ENCODE results near the gene ZNF672. TPM values are rescaled to one million over a fixed set of nuclear protein-coding genes. Genes with fewer than 3 reads are reported as not detected.
"Not testable (repeated sequence)": the region's sequence is repeated elsewhere in the genome, so short reads cannot be mapped to it uniquely, and the experiment has no call there.

ZNF672 gene
- total and polyA plus RNA-seq, 5 experiments from 2014 or later = 17.9 to 37.2 (median 25.6) TPM

DNA sequence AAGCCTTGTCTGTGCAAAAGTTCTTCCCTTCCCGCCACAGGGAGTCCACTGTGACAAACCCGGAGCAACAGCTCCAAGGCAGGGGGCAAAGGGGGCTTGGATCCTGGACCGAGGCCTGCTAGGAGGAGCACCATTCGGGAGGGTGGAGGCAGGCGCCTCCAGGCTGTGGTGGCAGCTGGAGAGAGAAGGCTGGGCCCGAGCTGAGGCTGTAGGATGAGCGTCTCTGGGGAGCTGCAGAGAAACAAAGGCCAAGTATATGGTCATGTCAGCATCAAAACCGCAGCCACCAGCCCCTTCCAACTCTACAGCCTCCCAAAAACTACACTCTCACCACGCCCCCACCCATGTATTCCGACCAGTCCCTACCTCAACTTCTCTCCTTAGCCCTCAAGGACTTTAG, 12.9 kb upstream of the ZNF672 start:
- Mint-ChIP-seq H3K9me3 (no peaks in the 10 kb centered on the region), H3K27ac (peak overlapping the region; percentile 94 to 100 (median 99)), H3K27me3 (no peaks in the 10 kb centered on the region), H3K4me1 (peaks cover 32 to 76% (median 67%) of the 10 kb centered on the region in 4 donors), H3K4me3 (peak overlapping the region; percentile 91 to 100 (median 98)), H3K36me3 (peaks cover 0 to 38% (median 3%) of the 10 kb centered on the region in 3 donors)
- ATAC-seq (no peak), DNase-seq (no peak)
- POLR2A ChIA-PET = interaction anchor here (2.1 to 5.7 kb wide), 5 partner anchors 13 to 50 kb away, joined by 7 to 103 read pairs (median 24); partner anchors contain the start of genes ZNF672 and ZNF692

DNA sequence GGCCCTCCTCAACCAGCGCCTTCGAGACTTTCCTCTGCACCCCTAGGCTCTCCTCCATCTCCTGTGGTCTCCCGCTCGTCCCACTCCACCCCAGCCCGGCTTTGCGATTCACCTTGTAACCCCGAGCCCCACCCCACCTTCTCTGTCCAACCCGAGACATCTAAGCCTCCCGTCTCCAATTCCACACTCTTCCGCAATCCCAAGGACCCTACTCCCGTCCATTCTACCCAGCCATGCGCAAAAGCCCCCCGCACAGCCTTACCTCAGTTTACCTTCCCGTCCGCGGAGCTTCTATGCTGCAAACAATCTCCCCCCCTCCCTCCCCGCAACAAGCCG, 12.5 kb upstream of the ZNF672 start:
- H3K36me3 Mint-ChIP-seq = peaks cover 0 to 34% (median 3%) of the 10 kb centered on the region in 3 donors
- no peaks in the 10 kb centered on the region for H3K27me3 Mint-ChIP-seq
- no peaks in the 10 kb centered on the region for H3K9me3 Mint-ChIP-seq
- peak in 1 of 10 donors; percentile 18 for DNase-seq
- H3K4me1 Mint-ChIP-seq = peaks cover 32 to 71% (median 63%) of the 10 kb centered on the region in 4 donors
- peak; percentile 2 to 14 for ATAC-seq
- peak overlapping the region; percentile 91 to 100 (median 98) for H3K4me3 Mint-ChIP-seq
- H3K27ac Mint-ChIP-seq = peak overlapping the region; percentile 94 to 100 (median 99)
- POLR2A ChIA-PET = interaction anchor here (0.8 to 5.7 kb wide), 8 partner anchors 12 to 1894 kb away, joined by 3 to 103 read pairs (median 14); partner anchors contain the start of genes AHCTF1, PGBD2, ZNF672 and ZNF692

GRCh38 chr1:248825909-248826760, 11.9 kb upstream of the ZNF672 start, which contains the start of gene SH3BP5L:
SH3BP5L (minus strand) TSS chr1:248825915; CDS start chr1:248824935, 980 bp downstream.
- Mint-ChIP-seq H3K4me3 (peak within 1 kb of the TSS; percentile 91 to 100 (median 98)), H3K4me1 (peaks cover 30 to 66% (median 57%) of the 10 kb centered on the region in 4 donors), H3K9me3 (no peaks in the 10 kb centered on the region), H3K36me3 (peaks cover 0 to 28% (median 3%) of the 10 kb centered on the region in 3 donors), H3K27me3 (no peaks in the 10 kb centered on the region), H3K27ac (peak within 1 kb of the TSS; percentile 94 to 100 (median 99))
- DNase-seq = peak; percentile 83 to 99 (median 90)
- peak; percentile 86 to 88 for ATAC-seq
- POLR2A ChIA-PET = interaction anchor here (0.8 to 5.7 kb wide), 8 partner anchors 12 to 1894 kb away, joined by 3 to 103 read pairs (median 14); partner anchors contain the start of genes AHCTF1, PGBD2, ZNF672 and ZNF692

GRCh38 chr1:248828845-248829244, 9.2 kb upstream of the ZNF672 start:
- peaks cover 0 to 6% (median 2%) of the 10 kb centered on the region in 5 donors for H3K27me3 Mint-ChIP-seq
- peaks cover 14 to 38% (median 30%) of the 10 kb centered on the region in 4 donors for H3K4me1 Mint-ChIP-seq
- H3K27ac Mint-ChIP-seq = peak overlapping the region in 5 of 10 donors; percentile 13 to 99 (median 72)
- H3K9me3 Mint-ChIP-seq = no peaks in the 10 kb centered on the region
- DNase-seq (no peak), ATAC-seq (no peak)
- peaks cover 0 to 5% (median 3%) of the 10 kb centered on the region in 3 donors for H3K36me3 Mint-ChIP-seq
- H3K4me3 Mint-ChIP-seq = peak overlapping the region in 1 of 10 donors; percentile 40
- POLR2A ChIA-PET = interaction anchor here (0.6 to 5.7 kb wide), 4 partner anchors 9 to 45 kb away, joined by 3 to 103 read pairs (median 31); partner anchors contain the start of genes ZNF672 and ZNF692

DNA sequence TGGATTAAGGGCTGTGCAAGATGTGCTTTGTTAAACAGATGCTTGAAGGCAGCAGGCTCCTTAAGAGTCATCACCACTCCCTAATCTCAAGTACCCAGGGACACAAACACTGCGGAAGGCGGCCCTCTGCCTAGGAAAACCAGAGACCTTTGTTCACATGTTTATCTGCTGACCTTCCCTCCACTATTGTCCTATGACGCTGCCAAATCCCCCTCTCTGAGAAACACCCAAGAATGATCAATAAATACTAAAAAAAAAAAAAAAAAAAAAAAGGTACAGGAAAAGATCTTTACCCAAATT, 7.4 kb upstream of the ZNF672 start:
- ATAC-seq, DNase-seq, H3K27me3 Mint-ChIP-seq, POLR2A ChIA-PET, H3K27ac Mint-ChIP-seq, H3K36me3 Mint-ChIP-seq, H3K4me3 Mint-ChIP-seq, H3K9me3 Mint-ChIP-seq: not testable (repeated sequence)
- peaks cover 5 to 20% (median 12%) of the 10 kb centered on the region in 4 donors for H3K4me1 Mint-ChIP-seq

- ATAC-seq (no peak), DNase-seq (no peak)
- H3K27me3 Mint-ChIP-seq = peaks cover 0 to 7% (median 2%) of the 10 kb centered on the region in 5 donors
- no peak overlapping the region for H3K27ac Mint-ChIP-seq
- H3K9me3 Mint-ChIP-seq = no peaks in the 10 kb centered on the region
- H3K4me3 Mint-ChIP-seq = no peak overlapping the region
- no peaks in the 10 kb centered on the region for H3K36me3 Mint-ChIP-seq
- H3K4me1 Mint-ChIP-seq = peaks cover under 1 to 11% (median 6%) of the 10 kb centered on the region in 4 donors
- POLR2A ChIA-PET = no interaction called here
Observed at GRCh38 chr1:248831842-248832241, 6.2 kb upstream of the ZNF672 start.

- Mint-ChIP-seq H3K4me3 (no peak overlapping the region), H3K36me3 (no peaks in the 10 kb centered on the region), H3K27me3 (peaks cover 0 to 7% (median 2%) of the 10 kb centered on the region in 5 donors), H3K4me1 (peaks cover 3 to 7% (median 6%) of the 10 kb centered on the region in 4 donors), H3K27ac (no peak overlapping the region), H3K9me3 (no peaks in the 10 kb centered on the region)
- no peak for DNase-seq
- POLR2A ChIA-PET = no interaction called here
- ATAC-seq = no peak
Observed at GRCh38 chr1:248834343-248834940, 3.6 kb upstream of the ZNF672 start.

- no peak overlapping the region for H3K4me3 Mint-ChIP-seq
- DNase-seq (peak in 1 of 10 donors; percentile 16), ATAC-seq (no peak)
- H3K36me3 Mint-ChIP-seq = peaks cover 0 to 2% (median 0%) of the 10 kb centered on the region in 3 donors
- peak overlapping the region in 1 of 10 donors; percentile 84 for H3K27ac Mint-ChIP-seq
- peaks cover 0 to 7% (median 2%) of the 10 kb centered on the region in 5 donors for H3K27me3 Mint-ChIP-seq
- no peaks in the 10 kb centered on the region for H3K9me3 Mint-ChIP-seq
- POLR2A ChIA-PET = interaction anchor here (0.9 to 5.5 kb wide), 7 partner anchors 10 to 69 kb away, joined by 3 to 141 read pairs (median 16); partner anchors contain the start of genes PGBD2, SH3BP5L and ZNF692
- peaks cover 11 to 30% (median 27%) of the 10 kb centered on the region in 4 donors for H3K4me1 Mint-ChIP-seq
Observed at GRCh38 chr1:248837045-248837780, 811 bp upstream of the ZNF672 start.

DNA sequence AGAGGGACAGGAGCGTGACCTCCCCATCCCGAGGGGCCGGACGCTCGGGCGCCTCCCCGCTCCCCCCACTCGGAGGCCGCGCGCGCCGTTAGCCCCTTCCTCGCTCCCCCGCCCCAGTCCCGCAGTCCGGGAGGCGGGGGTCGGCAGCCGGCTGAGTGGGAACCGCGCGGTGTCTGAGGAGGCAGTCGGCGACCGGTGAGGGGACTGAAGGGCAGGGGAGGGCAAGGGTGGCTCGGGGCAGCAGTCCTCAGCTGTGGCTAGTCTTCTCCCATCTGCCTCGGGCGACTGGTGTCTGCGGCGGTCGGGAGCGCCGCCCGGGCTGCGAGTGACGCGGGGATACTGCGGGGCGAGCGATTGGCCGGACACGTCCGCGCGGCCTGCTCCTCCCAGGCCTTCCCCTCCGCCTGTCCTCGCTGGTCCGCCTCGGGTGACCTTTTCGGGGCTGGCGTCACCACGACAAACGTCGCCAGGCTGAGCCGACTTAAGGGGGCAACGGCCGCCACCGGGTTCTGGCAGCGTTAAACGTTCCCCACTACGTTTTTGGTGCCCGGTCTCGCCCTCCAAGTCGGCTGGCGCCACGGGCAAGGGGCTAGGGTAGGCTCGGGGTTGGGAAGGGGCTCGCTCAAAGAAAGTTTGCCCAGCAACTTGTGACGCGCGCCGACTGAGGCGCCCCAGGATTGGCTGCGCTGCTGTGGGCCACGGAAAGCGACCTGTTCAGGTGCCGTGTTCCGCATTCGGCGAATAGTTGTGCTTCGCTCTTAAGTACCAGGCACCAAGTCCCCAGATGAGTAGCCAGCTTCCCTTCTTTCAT, 538 bp downstream of the ZNF672 start:
- Mint-ChIP-seq H3K27me3 (peaks cover 0 to 3% (median 0%) of the 10 kb centered on the region in 5 donors), H3K27ac (peak overlapping the region in 6 of 10 donors; percentile 94 to 99 (median 98)), H3K4me3 (peak overlapping the region in 2 of 10 donors; percentile 92 to 95), H3K4me1 (peaks cover 12 to 32% (median 30%) of the 10 kb centered on the region in 4 donors), H3K36me3 (peaks cover 0 to 6% (median 0%) of the 10 kb centered on the region in 3 donors), H3K9me3 (no peaks in the 10 kb centered on the region)
- peak; percentile 75 to 92 (median 85) for DNase-seq
- ATAC-seq = peak; percentile 70 to 72
- POLR2A ChIA-PET = interaction anchor here (0.8 to 5.5 kb wide), 9 partner anchors 11 to 67 kb away, joined by 3 to 141 read pairs (median 8); partner anchors contain the start of genes PGBD2, SH3BP5L and ZNF692

GRCh38 chr1:248839168-248839555, 1.1 kb downstream of the ZNF672 start:
- H3K4me3 Mint-ChIP-seq = peak overlapping the region in 2 of 10 donors; percentile 92 to 95
- POLR2A ChIA-PET = interaction anchor here (0.8 to 5.5 kb wide), 6 partner anchors 11 to 62 kb away, joined by 3 to 141 read pairs (median 26); partner anchors contain the start of genes SH3BP5L and ZNF692
- H3K27ac Mint-ChIP-seq = peak overlapping the region in 6 of 10 donors; percentile 94 to 99 (median 98)
- ATAC-seq (no peak), DNase-seq (no peak)
- H3K4me1 Mint-ChIP-seq = peaks cover 12 to 32% (median 30%) of the 10 kb centered on the region in 4 donors
- no peaks in the 10 kb centered on the region for H3K27me3 Mint-ChIP-seq
- H3K9me3 Mint-ChIP-seq = no peaks in the 10 kb centered on the region
- H3K36me3 Mint-ChIP-seq = peaks cover 0 to 10% (median 0%) of the 10 kb centered on the region in 3 donors

GRCh38 chr1:248840946-248841345, 2.9 kb downstream of the ZNF672 start:
- Mint-ChIP-seq H3K27ac (peak overlapping the region in 6 of 10 donors; percentile 11 to 81 (median 56)), H3K4me3 (peak overlapping the region in 6 of 10 donors; percentile 4 to 95 (median 40)), H3K27me3 (no peaks in the 10 kb centered on the region), H3K36me3 (peaks cover 0 to 26% (median 0%) of the 10 kb centered on the region in 3 donors), H3K9me3 (no peaks in the 10 kb centered on the region), H3K4me1 (peaks cover 12 to 32% (median 30%) of the 10 kb centered on the region in 4 donors)
- POLR2A ChIA-PET = interaction anchor here (0.9 to 3.0 kb wide), 2 partner anchors 12 to 18 kb away, joined by 3 to 19 read pairs; partner anchors contain the start of gene ZNF692
- ATAC-seq (no peak), DNase-seq (no peak)
